ENCODE results near the gene WDR86.

The WDR86 gene

GRCh38 chr7:151406886-151407583, 2.8 kb downstream of the WDR86 start:
- no peak for DNase-seq (ENCODE audit: low read depth)

- no peak for DNase-seq (ENCODE audit: low read depth)
These were observed 3.6 kb downstream of the WDR86 start for GRCh38 chr7:151406051-151406875.

GRCh38 chr7:151405588-151405987, 4.2 kb downstream of the WDR86 start:
- DNase-seq (ENCODE audit: low read depth), result no peak

GRCh38 chr7:151405056-151405455, 4.8 kb downstream of the WDR86 start:
- DNase-seq (ENCODE audit: low read depth), result no peak

GRCh38 chr7:151404216-151405011, 5.4 kb downstream of the WDR86 start:
- DNase-seq (ENCODE audit: low read depth), result no peak

- DNase-seq (ENCODE audit: low read depth), result no peak
These were observed 6.1 kb downstream of the WDR86 start for GRCh38 chr7:151403764-151404163.

- no peak for DNase-seq (ENCODE audit: low read depth)
These were observed 7.6 kb downstream of the WDR86 start for GRCh38 chr7:151402029-151402835.

GRCh38 chr7:151400626-151401315, 9.1 kb downstream of the WDR86 start:
- no peak for DNase-seq (ENCODE audit: low read depth)

GRCh38 chr7:151399906-151400305, 9.9 kb downstream of the WDR86 start:
- DNase-seq (ENCODE audit: low read depth), result no peak

- DNase-seq (ENCODE audit: low read depth), result no peak
These were observed 10.6 kb downstream of the WDR86 start for GRCh38 chr7:151399305-151399601.

- no peak for DNase-seq (ENCODE audit: low read depth)
These were observed 11.2 kb downstream of the WDR86 start for GRCh38 chr7:151398446-151399304.

GRCh38 chr7:151397026-151397425, 12.8 kb downstream of the WDR86 start:
- DNase-seq (ENCODE audit: low read depth), result no peak

- DNase-seq (ENCODE audit: low read depth), result no peak
These were observed 13.4 kb downstream of the WDR86 start for GRCh38 chr7:151396328-151396970.

GRCh38 chr7:151395036-151395367, 14.8 kb downstream of the WDR86 start:
- DNase-seq (ENCODE audit: low read depth), result no peak

- DNase-seq (ENCODE audit: low read depth), result no peak
These were observed 15.5 kb downstream of the WDR86 start for GRCh38 chr7:151394076-151395035.

- DNase-seq (ENCODE audit: low read depth), result no peak
These were observed 16.5 kb downstream of the WDR86 start for GRCh38 chr7:151393031-151393977.

GRCh38 chr7:151392426-151392825, 17.4 kb downstream of the WDR86 start:
- DNase-seq (ENCODE audit: low read depth), result no peak

GRCh38 chr7:151392002-151392401, 17.8 kb downstream of the WDR86 start:
- no peak for DNase-seq (ENCODE audit: low read depth)
